Inflammatory macrophage (primary cell): ENCODE results near the gene PROCR.
A peak's percentile ranks its signal among the peaks of the same experiment; 100 is the strongest.
"Not testable (repeated sequence)": the region's sequence is repeated elsewhere in the genome, so short reads cannot be mapped to it uniquely, and the experiment has no call there.

Experiments
- DNase-seq, 2 donors: peaks; one replicate each; pipeline ENCODE4 v3.0.0-alpha.2; 2020 to 2022
- total RNA-seq, 18 experiments: gene quantifications; one replicate each; lab custom pipeline; 2026; ENCODE audit warnings: mixed read lengths in 6 of 18, inconsistent platforms in 2 of 18; lab: John Stamatoyannopoulos, UW

Gene PROCR
- total RNA-seq, result 2.0 to 20.6 (median 4.3) reads per million in 18 experiments

- peak; percentile 70 to 77 for DNase-seq
Observed at GRCh38 chr20:35171753-35172433, at the start of gene PROCR. TSS of gene PROCR (plus strand) at chr20:35172072. CDS start at chr20:35172155, 83 bp downstream.

DNA sequence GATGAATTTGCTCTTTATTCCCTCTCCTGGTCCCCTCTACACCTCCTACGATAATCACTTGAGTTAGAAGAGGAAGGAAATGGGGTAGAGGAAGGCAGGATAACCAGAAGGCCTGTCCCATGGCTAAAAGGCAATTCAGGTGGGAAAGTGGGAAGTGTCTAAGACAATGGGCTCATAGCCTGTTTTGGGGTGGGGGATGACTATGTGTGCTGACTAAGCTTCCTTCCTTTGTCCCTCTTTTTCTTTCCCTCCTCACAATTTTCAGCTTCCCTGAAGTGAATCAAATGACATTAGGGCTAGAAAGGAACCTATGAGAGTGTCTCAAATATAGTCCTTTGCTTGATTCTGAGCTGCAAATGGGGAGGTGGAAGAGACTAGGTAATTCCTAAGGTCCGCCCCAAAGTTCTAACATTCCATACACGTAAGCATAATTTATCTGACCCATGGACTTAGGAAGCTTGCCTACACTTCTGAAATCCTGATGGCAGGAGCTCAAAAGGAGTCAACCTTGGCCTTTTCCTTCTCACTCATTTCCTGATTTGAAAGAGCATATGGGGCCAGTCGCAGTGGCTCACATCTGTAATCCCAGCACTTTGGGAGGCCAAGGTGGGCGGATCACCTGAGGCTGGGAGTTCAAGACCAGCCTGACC lies 49.0 kb upstream of the PROCR start:
- DNase-seq, result peak; percentile 52 to 60

- no peak for DNase-seq
Observed at GRCh38 chr20:35125753-35126152, 46.1 kb upstream of the PROCR start.

DNA sequence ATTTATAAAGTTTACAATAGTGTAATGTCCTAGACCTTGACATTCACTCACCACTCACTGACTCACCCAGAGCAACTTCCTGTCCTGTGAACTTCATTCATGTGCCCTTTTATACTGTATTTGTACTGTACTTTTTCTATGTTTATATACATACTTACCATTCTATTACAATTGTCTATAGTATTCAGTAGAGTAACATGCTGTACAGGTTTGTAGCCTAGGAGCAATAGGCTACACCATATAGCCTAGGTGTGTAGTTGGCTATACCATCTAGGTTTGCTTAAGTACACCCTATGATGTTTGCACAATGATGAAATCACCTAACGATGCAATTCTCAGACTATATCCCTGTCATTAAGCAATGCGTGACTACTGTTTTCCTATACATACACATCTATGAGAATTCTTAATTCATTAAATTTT lies 42.2 kb upstream of the PROCR start:
- DNase-seq, result peak; percentile 66 to 72

GRCh38 chr20:35131934-35132333 lies 39.9 kb upstream of the PROCR start:
- no peak for DNase-seq

GRCh38 chr20:35133031-35133430 lies 38.8 kb upstream of the PROCR start:
- DNase-seq, result no peak

DNA sequence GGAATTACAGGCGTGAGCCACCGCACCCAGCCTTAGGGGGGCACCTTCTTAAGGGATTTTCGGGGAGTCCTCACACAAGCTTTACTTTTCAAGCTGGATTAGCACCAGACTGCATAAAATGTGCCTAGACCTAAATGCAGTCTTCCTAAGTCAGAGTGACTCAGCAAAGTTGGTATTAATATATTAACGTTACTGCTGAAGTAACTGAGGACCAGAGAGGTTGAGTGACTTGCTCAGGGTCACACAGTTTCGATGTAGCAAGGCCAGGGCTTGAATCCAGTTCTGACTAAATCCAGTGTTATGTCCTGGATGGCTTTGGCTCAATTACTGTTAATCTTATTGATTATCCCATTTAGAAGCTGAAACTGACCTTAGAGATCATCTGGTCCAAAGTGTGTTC lies 38.1 kb upstream of the PROCR start:
- no peak for DNase-seq

DNA sequence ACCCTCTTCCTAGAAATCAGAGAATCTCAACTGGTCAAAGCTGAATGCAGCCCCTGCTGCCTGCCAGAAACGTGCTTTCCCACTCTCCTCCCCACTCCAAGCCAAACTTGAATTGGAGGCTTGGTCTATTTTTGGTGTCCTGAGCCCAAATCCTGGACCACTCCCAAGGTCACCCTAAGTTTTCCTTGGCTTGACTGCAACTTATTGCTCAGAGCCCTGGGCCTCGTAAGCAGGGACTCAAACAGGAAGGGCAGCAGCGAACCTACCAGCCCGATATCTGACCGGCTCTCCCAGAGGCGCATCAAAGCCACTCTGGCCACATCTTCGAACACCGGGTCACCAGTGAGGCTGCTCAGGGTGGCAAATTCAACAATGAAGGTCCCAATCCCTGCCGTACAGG lies 37.4 kb upstream of the PROCR start:
- no peak for DNase-seq

DNA sequence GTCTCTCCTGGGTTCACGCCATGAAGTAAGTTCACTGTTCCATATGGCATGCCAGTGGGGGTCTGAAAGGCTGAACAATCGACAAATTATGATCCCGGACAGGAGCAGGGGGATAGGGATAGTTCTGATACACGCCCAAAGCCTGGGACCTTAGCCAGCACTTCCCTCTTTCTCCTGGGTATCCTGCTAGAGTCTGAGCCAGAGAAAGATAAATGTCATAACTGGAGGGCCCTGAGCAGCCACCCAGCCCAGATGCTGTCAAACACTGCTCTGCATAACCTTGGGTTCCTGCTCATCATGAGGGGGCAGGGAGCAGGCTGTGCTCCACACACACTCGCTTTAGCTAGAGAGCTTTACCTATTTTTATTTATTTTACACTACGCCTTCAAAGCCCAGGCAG lies 37.0 kb upstream of the PROCR start:
- no peak for DNase-seq

DNA sequence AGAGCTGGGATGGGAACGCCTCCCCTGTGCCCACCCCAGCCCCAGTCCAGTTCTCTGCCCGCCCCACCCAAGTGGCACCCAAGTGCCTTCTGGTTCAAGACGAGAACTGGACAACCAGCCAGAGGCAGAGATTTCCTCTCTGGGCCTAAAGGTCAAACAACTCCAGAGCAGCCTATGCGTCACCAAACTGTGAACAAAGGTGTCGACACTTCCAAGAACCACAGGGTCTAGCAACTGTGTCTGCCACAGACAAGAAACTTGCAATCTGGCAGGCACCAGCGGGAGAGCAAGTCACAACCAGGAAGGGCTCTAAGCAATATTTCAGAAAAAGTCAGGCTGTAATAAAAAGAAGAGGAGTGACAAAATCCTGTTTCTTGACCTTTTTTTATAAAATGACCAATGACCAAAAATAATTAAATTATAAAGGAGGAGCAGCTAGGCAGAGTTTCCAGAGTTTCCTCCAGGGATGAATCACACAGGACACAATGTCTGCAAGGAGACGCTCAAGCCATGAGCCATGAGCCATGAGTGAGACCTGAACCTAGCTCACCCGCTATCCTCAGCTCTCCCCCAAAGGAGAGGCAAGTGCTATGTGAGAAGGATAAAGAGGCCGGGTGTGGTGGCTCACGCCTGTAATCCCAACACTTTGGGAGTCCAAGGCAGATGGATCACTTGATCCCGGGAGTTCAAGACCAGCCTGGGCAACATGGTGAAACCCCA lies 35.8 kb upstream of the PROCR start:
- peak; percentile 55 to 75 for DNase-seq

DNA sequence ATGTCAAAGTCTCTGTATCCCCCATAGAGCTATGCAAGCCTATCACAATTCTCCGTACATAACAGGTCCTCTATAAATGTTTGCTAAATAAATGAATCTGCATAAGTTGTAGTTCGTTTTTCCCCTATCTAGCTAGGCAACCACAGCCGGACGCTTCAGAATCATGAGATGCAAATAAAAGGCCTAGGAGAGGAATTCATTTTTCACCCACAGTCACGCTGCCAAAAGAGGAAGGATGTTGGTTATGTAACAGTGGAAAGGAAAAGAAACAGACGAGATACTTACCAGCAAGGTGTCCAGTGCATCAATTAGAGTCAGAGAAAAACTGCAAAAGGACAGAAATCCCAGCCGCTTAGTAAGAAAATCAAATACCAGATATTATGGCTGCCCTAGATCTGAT lies 27.2 kb upstream of the PROCR start:
- peak; percentile 89 to 92 for DNase-seq

DNA sequence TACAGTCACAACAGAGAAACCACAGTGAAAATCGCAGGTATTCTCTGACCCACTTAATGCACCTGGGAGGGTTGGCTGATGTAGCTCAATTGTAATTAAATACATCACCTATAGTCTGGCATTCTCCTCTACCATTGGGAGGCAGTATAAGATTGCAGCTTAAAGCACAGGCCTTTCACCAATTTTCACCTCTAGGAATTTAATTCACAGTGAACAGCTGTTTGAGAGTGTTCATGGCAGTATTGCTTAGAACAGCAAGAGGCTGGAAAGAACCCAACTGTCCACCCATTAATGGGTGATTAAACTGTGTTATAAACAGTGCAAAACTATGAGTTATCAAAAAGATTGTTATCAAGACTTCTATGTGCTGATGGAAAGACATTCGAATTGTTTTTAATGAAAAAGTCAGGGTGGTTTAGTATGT lies 26.7 kb upstream of the PROCR start:
- peak; percentile 29 to 35 for DNase-seq

- DNase-seq, result peak; percentile 6 to 41
Observed at GRCh38 chr20:35146299-35146919, 25.5 kb upstream of the PROCR start.

- peak; percentile 98 to 99 for DNase-seq
Observed at GRCh38 chr20:35146920-35147574, 24.8 kb upstream of the PROCR start, which contains the start of gene EDEM2. TSS of gene EDEM2 (minus strand) at chr20:35147336. CDS start at chr20:35147258, 78 bp downstream.

GRCh38 chr20:35147575-35148071 lies 24.2 kb upstream of the PROCR start:
- DNase-seq, result peak; percentile 65 to 78

DNA sequence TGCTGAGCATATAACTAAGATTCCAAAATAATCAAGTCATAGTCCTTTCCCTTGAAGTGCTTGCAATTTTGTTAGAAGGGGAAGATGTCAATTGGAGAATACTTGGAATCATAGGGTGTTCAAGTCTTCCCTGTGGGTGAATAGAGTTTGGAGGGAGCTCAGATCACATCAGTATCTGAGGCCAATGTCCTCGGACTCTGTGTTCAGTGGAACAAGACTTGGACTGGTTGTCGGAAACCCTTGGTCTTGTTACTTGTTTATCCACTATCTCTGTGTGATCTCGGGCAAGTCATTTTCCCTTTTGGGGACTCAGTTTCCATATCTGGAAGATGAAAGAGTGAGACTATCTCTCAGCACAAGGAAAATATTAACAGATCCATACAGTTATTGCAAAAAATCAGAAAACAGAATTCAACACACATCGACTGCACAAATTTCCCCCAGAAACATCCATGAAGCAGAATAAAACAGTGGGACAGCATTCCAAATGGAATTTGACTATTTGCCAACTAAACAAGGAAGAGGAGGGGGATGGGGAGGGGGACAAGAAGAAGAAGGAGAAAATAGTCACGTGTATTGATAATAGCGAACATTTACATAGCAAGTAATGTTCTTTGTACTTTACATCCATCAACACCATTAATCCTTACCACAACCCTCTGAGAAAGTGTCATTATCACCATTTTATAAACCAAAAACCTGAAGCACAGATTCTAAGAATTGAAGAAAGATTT lies 20.9 kb upstream of the PROCR start:
- DNase-seq, result no peak

DNA sequence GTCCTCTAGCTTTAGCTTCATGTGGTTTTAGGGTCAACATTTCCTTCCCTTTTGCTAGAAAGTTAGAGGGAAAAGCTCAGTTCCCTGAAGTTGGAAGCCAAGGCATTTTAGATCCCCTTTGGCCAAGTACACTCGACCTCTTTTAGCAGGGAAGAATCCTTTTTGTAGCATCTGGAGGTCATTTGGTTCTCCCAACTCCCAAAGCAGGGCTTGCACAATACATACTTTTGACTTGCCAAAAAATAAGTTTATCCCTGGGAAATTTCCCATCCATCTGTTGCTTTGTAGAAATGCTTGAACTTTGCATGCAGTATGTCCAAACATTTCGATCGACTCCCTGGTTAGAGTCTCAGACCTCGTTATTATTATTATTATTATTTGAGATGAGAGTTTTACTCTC lies 20.1 kb upstream of the PROCR start:
- DNase-seq, result no peak

DNA sequence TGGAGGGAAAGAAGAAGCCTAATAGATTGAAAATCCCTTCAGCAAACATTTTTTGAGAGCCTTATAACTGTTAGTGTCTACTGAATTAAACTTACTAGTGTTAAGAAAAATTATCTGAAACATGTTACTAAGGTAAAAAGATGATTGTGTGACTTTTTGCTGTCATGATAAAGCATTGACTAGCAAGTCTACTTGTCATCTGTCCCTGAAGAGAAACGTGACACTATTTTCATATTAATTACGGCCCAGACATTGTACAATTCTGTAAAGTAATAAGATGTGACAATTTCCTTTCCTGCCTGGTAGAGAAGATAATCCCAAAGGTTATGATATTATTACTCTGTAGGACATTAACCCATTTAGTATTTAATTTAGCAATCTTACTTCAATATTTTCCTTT lies 15.9 kb upstream of the PROCR start:
- DNase-seq, result no peak

- no peak for DNase-seq
Observed at GRCh38 chr20:35156978-35157377, 14.9 kb upstream of the PROCR start.

- DNase-seq, result not testable (repeated sequence)
Observed at GRCh38 chr20:35160341-35160740, 11.5 kb upstream of the PROCR start.

GRCh38 chr20:35164531-35164930 lies 7.3 kb upstream of the PROCR start:
- DNase-seq, result not testable (repeated sequence)
